ENCODE measurements around the gene ANKRD34C. TPM values are rescaled to one million over a fixed set of nuclear protein-coding genes. Genes with fewer than 3 reads are reported as not detected.

ANKRD34C gene
- total and polyA plus RNA-seq, 9 of the 15 experiments (the other 6 are each of a cell fraction or from before 2014, with no cell fraction given): 0.01 TPM; not detected in 8

DNA sequence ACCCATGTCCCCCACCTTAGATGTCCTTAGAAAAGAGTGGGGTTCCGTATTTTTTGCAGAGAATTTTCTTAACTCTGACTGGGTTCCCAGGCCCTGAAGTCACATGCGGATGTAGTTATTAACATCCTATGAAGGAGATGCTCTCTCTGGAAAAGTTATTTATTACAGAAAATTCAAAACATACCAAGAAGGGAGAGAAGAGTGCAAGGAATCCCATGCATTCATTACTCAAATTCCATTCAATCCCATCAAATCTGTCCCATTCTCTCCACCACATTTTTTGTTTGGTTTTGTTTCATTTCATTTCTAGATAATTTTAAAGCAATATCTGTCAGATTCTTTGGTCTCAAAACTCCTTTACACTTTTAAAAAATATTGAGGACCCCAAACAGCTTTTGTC lies 34.3 kb upstream of the ANKRD34C start:
- DNase-seq (ENCODE audit: extremely low read depth in 1 of 4, low spot score in 3 of 4) (no peak), ATAC-seq (no peak), FAIRE-seq (no peak)
- Histone ChIP-seq H4K20me1 (replicated peaks; ENCODE audit: control insufficient read depth, insufficient read depth, low read length) (no peaks in the 10 kb centered on the region), H2AFZ (ENCODE audit: low read depth, low read length) (no peak overlapping the region), H3K9me3 (replicated peaks; ENCODE audit: control insufficient read depth, insufficient read depth, low read depth, low read length) (no peaks in the 10 kb centered on the region), H3K27me3 (ENCODE audit: control insufficient read depth in 2 of 2, insufficient read depth in 2 of 2, low read length in 2 of 2) (peaks cover 0 to 5% of the 10 kb centered on the region in 2 experiments; a peak in 4 of 5 replicates), H3K9ac (ENCODE audit: insufficient read depth in 1 of 2, low read depth in 2 of 2, low read length in 2 of 2) (no peak overlapping the region), H3K4me3 (no peak overlapping the region), H3K4me1 (replicated peaks in 1 of 2; ENCODE audit: control insufficient read depth in 2 of 2, insufficient read depth in 2 of 2, low read length in 2 of 2) (no peaks in the 10 kb centered on the region), H3K36me3 (ENCODE audit: control insufficient read depth, insufficient read depth, low read length) (no peaks in the 10 kb centered on the region), H3K9me1 (ENCODE audit: control insufficient read depth, insufficient read depth, low read length) (no peaks in the 10 kb centered on the region), H3K27ac (ENCODE audit: extremely low read depth, low read depth, low read length) (no peak overlapping the region), H3K79me2 (ENCODE audit: control insufficient read depth, insufficient read depth, low read length) (no peaks in the 10 kb centered on the region), H3K4me2 (ENCODE audit: insufficient read depth, low read length) (no peak overlapping the region)
- WGBS (ENCODE audit: insufficient coverage, low coverage, missing lambda C conversion rate): 0% methylated on average over 2 of the region's 2 CpGs
- ChIA-PET CTCF (ENCODE audit: low intra/inter-chr PET ratio) (no interaction called here), POLR2A (no interaction called here)
- TF ChIP-seq HOXB6 (CRISPR knock-in tag; IDR thresholded peaks at IDR 0.05; ENCODE audit: borderline replicate concordance) (no peak), ZNF384 (IDR thresholded peaks at IDR 0.05; ENCODE audit: low read depth, low read length) (no peak), MCM2 (IDR thresholded peaks at IDR 0.05; ENCODE audit: low read depth) (no peak), NCOA6 (IDR thresholded peaks at IDR 0.05) (no peak), MTA2 (IDR thresholded peaks at IDR 0.05; ENCODE audit: low read depth) (no peak), PHF20 (IDR thresholded peaks at IDR 0.05; ENCODE audit: partially characterized antibody) (no peak), HCFC1 (IDR thresholded peaks at IDR 0.05; ENCODE audit: low read depth, low read length) (no peak), NCOR1 (IDR thresholded peaks at IDR 0.05) (no peak), RBM14 (IDR thresholded peaks at IDR 0.05; ENCODE audit: borderline replicate concordance, insufficient read depth, low read depth, low read length) (no peak), KDM1A (IDR thresholded peaks at IDR 0.05) (no peak), HDAC6 (IDR thresholded peaks at IDR 0.05; ENCODE audit: low read depth, low read length) (no peak), THRAP3 (IDR thresholded peaks at IDR 0.05; ENCODE audit: borderline replicate concordance) (no peak), ILF3 (IDR thresholded peaks at IDR 0.05; ENCODE audit: borderline replicate concordance) (no peak)
- TF ChIP-seq, protein P1, sequence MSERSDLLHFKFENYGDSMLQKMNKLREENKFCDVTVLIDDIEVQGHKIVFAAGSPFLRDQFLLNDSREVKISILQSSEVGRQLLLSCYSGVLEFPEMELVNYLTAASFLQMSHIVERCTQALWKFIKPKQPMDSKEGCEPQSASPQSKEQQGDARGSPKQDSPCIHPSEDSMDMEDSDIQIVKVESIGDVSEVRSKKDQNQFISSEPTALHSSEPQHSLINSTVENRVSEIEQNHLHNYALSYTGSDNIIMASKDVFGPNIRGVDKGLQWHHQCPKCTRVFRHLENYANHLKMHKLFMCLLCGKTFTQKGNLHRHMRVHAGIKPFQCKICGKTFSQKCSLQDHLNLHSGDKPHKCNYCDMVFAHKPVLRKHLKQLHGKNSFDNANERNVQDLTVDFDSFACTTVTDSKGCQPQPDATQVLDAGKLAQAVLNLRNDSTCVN (CRISPR knock-in tag; IDR thresholded peaks at IDR 0.05): no peak
- TF ChIP-seq, protein P2, sequence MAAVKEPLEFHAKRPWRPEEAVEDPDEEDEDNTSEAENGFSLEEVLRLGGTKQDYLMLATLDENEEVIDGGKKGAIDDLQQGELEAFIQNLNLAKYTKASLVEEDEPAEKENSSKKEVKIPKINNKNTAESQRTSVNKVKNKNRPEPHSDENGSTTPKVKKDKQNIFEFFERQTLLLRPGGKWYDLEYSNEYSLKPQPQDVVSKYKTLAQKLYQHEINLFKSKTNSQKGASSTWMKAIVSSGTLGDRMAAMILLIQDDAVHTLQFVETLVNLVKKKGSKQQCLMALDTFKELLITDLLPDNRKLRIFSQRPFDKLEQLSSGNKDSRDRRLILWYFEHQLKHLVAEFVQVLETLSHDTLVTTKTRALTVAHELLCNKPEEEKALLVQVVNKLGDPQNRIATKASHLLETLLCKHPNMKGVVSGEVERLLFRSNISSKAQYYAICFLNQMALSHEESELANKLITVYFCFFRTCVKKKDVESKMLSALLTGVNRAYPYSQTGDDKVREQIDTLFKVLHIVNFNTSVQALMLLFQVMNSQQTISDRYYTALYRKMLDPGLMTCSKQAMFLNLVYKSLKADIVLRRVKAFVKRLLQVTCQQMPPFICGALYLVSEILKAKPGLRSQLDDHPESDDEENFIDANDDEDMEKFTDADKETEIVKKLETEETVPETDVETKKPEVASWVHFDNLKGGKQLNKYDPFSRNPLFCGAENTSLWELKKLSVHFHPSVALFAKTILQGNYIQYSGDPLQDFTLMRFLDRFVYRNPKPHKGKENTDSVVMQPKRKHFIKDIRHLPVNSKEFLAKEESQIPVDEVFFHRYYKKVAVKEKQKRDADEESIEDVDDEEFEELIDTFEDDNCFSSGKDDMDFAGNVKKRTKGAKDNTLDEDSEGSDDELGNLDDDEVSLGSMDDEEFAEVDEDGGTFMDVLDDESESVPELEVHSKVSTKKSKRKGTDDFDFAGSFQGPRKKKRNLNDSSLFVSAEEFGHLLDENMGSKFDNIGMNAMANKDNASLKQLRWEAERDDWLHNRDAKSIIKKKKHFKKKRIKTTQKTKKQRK (IDR thresholded peaks at IDR 0.05; ENCODE audit: borderline replicate concordance, low read depth, low read length): no peak
- TF ChIP-seq, protein P3, sequence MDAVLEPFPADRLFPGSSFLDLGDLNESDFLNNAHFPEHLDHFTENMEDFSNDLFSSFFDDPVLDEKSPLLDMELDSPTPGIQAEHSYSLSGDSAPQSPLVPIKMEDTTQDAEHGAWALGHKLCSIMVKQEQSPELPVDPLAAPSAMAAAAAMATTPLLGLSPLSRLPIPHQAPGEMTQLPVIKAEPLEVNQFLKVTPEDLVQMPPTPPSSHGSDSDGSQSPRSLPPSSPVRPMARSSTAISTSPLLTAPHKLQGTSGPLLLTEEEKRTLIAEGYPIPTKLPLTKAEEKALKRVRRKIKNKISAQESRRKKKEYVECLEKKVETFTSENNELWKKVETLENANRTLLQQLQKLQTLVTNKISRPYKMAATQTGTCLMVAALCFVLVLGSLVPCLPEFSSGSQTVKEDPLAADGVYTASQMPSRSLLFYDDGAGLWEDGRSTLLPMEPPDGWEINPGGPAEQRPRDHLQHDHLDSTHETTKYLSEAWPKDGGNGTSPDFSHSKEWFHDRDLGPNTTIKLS (IDR thresholded peaks at IDR 0.05; ENCODE audit: borderline replicate concordance, low read depth): no peak
- TF ChIP-seq, protein P4, sequence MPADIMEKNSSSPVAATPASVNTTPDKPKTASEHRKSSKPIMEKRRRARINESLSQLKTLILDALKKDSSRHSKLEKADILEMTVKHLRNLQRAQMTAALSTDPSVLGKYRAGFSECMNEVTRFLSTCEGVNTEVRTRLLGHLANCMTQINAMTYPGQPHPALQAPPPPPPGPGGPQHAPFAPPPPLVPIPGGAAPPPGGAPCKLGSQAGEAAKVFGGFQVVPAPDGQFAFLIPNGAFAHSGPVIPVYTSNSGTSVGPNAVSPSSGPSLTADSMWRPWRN (IDR thresholded peaks at IDR 0.05; ENCODE audit: low read depth): no peak
- BruUV-seq (replicated peaks): no TSS peak
- intact Hi-C loops (cut with micrococcal nuclease): no loop called here
- in situ Hi-C loops (cut with MboI): no loop called here

All from K562 (cell line).